NCI-H146 (cell line): ENCODE measurements around the gene UTP18.

Experiments
- DNase-seq: peaks from one replicate; lab custom pipeline; 2025; lab: John Stamatoyannopoulos, UW

The UTP18 gene

DNA sequence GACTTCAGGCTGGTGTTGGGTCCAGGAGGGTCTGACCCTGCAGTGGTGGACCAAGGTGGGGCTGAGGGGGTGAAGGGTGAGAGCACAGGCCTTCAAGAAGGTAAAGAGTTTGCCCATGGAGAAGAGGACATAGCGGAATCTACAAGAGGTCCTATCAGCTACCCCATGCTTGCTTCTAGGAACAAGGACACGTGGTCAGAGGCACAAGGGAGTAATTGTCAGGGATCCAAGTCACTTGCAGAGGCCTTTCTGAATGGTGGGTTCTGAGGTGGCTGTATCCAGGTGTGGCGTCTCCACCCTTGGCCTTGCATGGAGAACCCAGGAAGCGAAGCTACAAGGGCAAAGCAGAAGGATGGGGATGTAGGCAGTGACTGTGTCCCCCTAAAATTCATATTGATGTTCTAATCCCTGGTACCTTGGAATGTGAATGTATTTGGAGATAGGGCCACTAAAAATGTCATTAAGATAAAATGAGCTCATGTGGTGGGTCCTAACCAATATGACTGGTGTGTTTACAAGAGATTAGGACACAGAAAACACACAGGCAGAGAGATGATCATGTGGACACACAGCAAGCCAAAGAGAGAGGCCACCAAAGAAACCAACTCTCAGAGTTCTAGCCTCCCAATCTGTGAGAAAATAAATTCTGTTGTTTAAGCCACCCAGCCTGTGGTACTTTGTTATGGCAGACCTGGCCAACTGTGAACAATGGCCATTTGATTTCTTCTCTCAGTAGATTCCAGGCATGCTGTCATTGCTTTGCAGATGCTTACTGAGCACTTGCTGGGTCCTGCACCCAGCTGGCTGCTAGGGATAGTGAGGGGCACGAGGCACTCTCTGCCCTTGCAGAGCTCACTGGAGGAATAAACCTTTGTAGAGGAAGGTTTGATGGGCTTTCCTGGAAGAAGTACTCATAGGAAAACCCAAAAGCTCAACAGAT is 75.8 kb downstream of the UTP18 start:
- DNase-seq, result no peak

DNA sequence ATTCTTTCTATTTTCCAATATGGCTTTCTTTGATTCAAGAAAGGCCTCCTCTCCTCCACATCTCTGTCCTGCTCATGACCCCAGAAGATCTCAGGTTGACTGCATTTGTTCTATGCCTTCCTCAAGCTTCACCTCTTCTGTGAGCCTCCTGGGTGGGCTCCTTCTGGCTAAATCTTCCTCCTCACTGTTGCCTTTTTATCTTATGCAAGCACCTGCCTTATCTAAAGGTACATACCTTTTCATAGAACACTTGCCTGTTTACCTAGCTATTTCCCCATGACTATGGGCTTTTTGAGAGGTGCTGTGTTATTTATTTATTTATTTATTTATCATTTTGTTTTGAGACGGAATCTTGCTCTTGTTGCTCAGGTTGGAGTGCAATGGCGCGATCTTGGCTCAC is 81.1 kb downstream of the UTP18 start:
- DNase-seq, result no peak

DNA sequence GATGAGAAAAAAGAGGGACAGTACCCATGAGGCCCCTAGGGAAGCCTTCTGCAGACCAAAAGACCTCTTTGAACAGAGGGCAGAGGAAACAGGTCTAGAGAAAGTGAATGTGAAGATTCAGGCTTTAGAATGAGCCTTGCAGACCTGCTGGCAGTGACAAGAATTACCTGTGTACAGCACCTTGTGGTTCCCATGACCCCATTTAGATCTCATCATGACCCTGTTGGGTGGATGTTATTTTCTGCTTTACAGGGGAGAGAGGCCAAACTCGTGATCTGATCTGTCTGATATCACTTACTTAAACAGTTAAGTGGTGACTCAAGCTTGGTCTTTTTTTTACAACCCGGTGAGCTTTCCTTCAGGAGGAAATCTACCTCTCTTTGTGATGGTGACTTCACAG is 81.9 kb downstream of the UTP18 start:
- no peak for DNase-seq

DNA sequence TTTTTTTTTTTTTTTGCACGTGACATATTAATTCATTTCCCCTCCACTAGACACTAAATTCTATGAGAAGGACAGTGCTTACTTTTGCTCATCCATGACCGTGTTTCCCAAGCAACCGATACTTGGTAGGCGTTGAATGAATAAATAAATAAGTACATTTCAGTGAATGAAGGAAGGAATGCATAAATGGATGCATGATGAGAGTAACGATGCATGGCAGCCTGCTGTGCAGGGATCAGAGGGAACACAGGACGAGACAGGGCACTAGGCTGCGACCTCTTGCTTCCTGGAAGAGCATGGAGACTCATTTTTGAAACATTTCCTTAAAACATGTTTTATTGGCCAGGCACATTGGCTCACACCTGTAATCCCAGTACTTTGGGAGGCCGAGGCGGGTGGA is 84.2 kb downstream of the UTP18 start:
- DNase-seq, result no peak

DNA sequence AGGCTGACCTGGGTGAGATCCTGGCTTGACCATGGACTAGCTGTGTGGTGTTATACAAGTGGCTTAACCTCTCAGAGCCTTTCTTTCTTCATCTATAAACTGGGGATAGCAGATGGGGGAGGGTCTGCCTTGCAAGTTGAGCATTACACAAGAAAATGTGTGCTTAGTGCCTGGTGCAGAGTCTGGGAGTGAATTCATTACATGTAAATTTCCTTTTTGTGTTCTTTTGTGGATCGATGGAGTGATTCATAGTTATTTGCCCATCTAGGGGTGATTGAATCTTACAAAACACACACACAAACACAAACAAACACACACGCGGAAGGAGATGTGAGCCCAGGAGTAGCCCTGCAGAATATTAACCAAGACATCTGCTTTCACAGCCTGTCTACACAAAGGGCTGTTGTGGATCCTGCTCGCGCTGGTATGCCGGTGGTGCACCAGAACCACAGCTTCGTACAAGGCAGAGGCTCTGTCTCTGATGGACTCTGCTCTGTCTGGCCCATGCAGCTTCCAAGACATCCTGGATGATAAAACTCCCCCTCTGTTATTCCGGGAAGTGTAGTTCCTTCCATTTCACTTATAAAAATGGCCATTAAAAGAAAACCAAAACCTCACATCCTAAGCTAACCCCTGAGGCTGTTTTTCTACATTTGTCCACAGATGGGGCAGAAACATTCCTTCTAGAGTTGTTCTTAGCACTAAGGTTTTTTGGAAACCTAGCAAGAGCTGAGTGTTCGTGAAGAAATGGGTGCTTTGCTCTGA is 86.1 kb downstream of the UTP18 start:
- peak; percentile 14 for DNase-seq
